HepG2 (cell line): ENCODE data around the gene DAB1. TPM values are rescaled to one million over a fixed set of nuclear protein-coding genes. Genes with fewer than 3 reads are reported as not detected.

Experiments
- ATAC-seq: fragments of 200-7000 bp; cut with Tn5 transposase; 3 replicates; pipeline ENCODE4 v1.9.1; 2020; ENCODE audit warnings: mild to moderate bottlenecking, moderate library complexity
- BruUV-seq: library from RNA; stranded (reverse); fragments of 400-500 nt; replicated peaks from 2 replicates; lab custom pipeline; 2021; lab: Mats Ljungman, UMichigan
- CTCF ChIA-PET: fragments of 300-600 bp; formaldehyde crosslinking; extraction: SDS; loops from one replicate; lab custom pipeline; 2021; ENCODE audit warnings: low total read pairs, inconsistent platforms, low intra/inter-chr PET ratio; lab: Yijun Ruan, JAX
- POLR2A ChIA-PET: fragments of 350-600 bp; sonication (Branson Sonifier 250); formaldehyde crosslinking; loops from one replicate; lab custom pipeline; 2020; ENCODE audit warnings: antibody characterized with exemption, inconsistent platforms; lab: Yijun Ruan, JAX
- DNase-seq: peaks from one replicate; pipeline ENCODE4 v3.0.0-alpha.2; 2015; ENCODE audit warnings: low spot score
- FAIRE-seq: peaks from 3 replicates; lab custom pipeline; 2011; peaks lifted over from hg19 to GRCh38; lab: Jason Lieb, UNC
- H2AFZ ChIP-seq: one replicate; pipeline ENCODE4 v1.6.1; 2011; ENCODE audit warnings: low read length, inconsistent platforms
- H3K27ac ChIP-seq: fragments of 300-600 bp; 3 replicates; pipeline ENCODE4 v1.8.0; 2011; ENCODE audit warnings: mixed run types, mild to moderate bottlenecking, mixed read lengths, low read length, inconsistent platforms; ENCODE audit not compliant: insufficient read depth; ENCODE audit errors: extremely low read length
- H3K27me3 ChIP-seq, 2 experiments: fragments of 200-600 bp in 1 of 2; 2 replicates in 1 of 2; 3 replicates in 1 of 2; pipeline versions ENCODE4 v1.6.0 to v1.8.0; 2011; ENCODE audit warnings: low read length in 2 of 2, mild to moderate bottlenecking in 2 of 2, moderate library complexity in 2 of 2, inconsistent platforms in 1 of 2; ENCODE audit not compliant: insufficient read depth in 2 of 2, control insufficient read depth in 1 of 2
- H3K36me3 ChIP-seq, 2 experiments: fragments of 200-600 bp in 1 of 2; replicated peaks in 1 of 2; 2 replicates in 1 of 2; 3 replicates in 1 of 2; pipeline versions ENCODE4 v1.5.1 to v1.8.0; 2011; ENCODE audit warnings: low read length in 2 of 2, inconsistent platforms in 1 of 2; ENCODE audit not compliant: insufficient read depth in 2 of 2, control insufficient read depth in 1 of 2
- H3K4me1 ChIP-seq: 2 replicates; pipeline ENCODE4 v1.5.1; 2012; ENCODE audit warnings: low read length, inconsistent platforms; ENCODE audit not compliant: insufficient read depth
- H3K4me2 ChIP-seq: 2 replicates; pipeline ENCODE4 v1.6.0; 2011; ENCODE audit warnings: low read depth, low read length, inconsistent platforms
- H3K4me3 ChIP-seq, 3 experiments: fragments of 200-600 bp in 1 of 3; sonication (generic), shearing (Covaris generic) in 1 of 3; replicated peaks in 1 of 3; 2 replicates each; pipeline ENCODE4 v1.5.1; 2011 to 2016; ENCODE audit warnings: low read length in 3 of 3, inconsistent platforms in 2 of 3, low read depth in 2 of 3, mild to moderate bottlenecking in 2 of 3, control low read depth in 1 of 3, mixed read lengths in 1 of 3; ENCODE audit not compliant: insufficient read depth in 1 of 3
- H3K79me2 ChIP-seq: one replicate; pipeline ENCODE4 v1.6.1; 2011; ENCODE audit warnings: low read length, inconsistent platforms; ENCODE audit not compliant: insufficient read depth
- H3K9ac ChIP-seq: 2 replicates; pipeline ENCODE4 v1.6.0; 2011; ENCODE audit warnings: mild to moderate bottlenecking, low read depth, low read length, inconsistent platforms; ENCODE audit not compliant: insufficient read depth
- H3K9me3 ChIP-seq: 2 replicates; pipeline ENCODE4 v1.5.1; 2012; ENCODE audit warnings: mild to moderate bottlenecking, low read length
- H4K20me1 ChIP-seq: 2 replicates; pipeline ENCODE4 v1.6.0; 2011; ENCODE audit warnings: inconsistent platforms, mild to moderate bottlenecking, low read length, moderate library complexity; ENCODE audit not compliant: insufficient read depth
- AFF4 ChIP-seq: sonication (generic); formaldehyde crosslinking; IDR thresholded peaks from 2 replicates; pipeline ENCODE4 v1.4.0; 2020; ENCODE audit warnings: missing genetic modification reagents
- HDAC2 ChIP-seq: sonication (generic); formaldehyde crosslinking; IDR thresholded peaks from 2 replicates; pipeline ENCODE4 v1.4.0; 2020; ENCODE audit warnings: missing genetic modification reagents
- SMAD3 ChIP-seq: sonication (generic); formaldehyde crosslinking; IDR thresholded peaks from 2 replicates; pipeline ENCODE4 v1.4.0; 2020; ENCODE audit warnings: missing genetic modification reagents
- ZNF224 ChIP-seq: sonication (generic); formaldehyde crosslinking; IDR thresholded peaks from 2 replicates; pipeline ENCODE4 v1.5.0; 2020; ENCODE audit warnings: mild to moderate bottlenecking, missing genetic modification reagents
- ZNF256 ChIP-seq: sonication (generic); formaldehyde crosslinking; conservative IDR thresholded peaks from 2 replicates; pipeline ENCODE4 v1.4.0; 2020; ENCODE audit warnings: missing genetic modification reagents
- WGBS: methylation state at CpG from one replicate; pipeline ENCODE4 v1.1.6; 2017; ENCODE audit warnings: low lambda C conversion rate; 5-methylcytosine and 5-hydroxymethylcytosine counted together
- in situ Hi-C: cut with HindIII; loops from 2 replicates; pipeline ENCODE4 v1.10.0; 2017; ENCODE audit warnings: low pct_unique_long_range_greater_than_20kb; ENCODE audit not compliant: extremely low pct_ligation_motif_present
- intact Hi-C: fragments of 100-400 bp; cut with micrococcal nuclease; formaldehyde crosslinking; loops from one replicate; pipeline ENCODE4 v1.10.0; 2022; ENCODE audit not compliant: unreplicated experiment
- polyA plus RNA-seq, 8 experiments: library from polyadenylated mRNA; depleted of rRNA in 3 of 8; stranded (reverse) in 7 of 8; unstranded in 1 of 8; fragments of >200 nt; fragmentation: Illumina TruSeq in 4 of 8; extraction: Trizol in 4 of 8; gene quantifications; 2 replicates each; pipeline versions ENCODE4 v1.2.1 to v1.2.3, GENCODE V29; 2011 to 2016; ENCODE audit warnings: low read depth in 4 of 8, missing spikeins in 1 of 8, mixed read lengths in 1 of 8; ENCODE audit not compliant: insufficient read depth in 1 of 8
- total RNA-seq, 5 experiments: library from RNA; depleted of rRNA; stranded (reverse); fragments of >200 nt; fragmentation: Illumina TruSeq; extraction: Trizol; gene quantifications; 2 replicates each; pipeline ENCODE4 v1.2.3, GENCODE V29; 2016; ENCODE audit warnings: low read depth in 1 of 5

Gene DAB1
- total and polyA plus RNA-seq, 2 of the 13 experiments (the other 11 are each of a cell fraction or from before 2014, with no cell fraction given): 0.04 to 0.13 TPM

- 2% methylated on average over 2 of the region's 2 CpGs for WGBS
Measured at GRCh38 chr1:57202241-57202640, 221.6 kb downstream of the DAB1 start.

More at GRCh38 chr1:57202241-57202640, 221.6 kb downstream of the DAB1 start:
- H4K20me1 ChIP-seq: no peaks in the 10 kb centered on the region
- ATAC-seq (no peak), DNase-seq (no peak), FAIRE-seq (no peak)
- no peak overlapping the region for H2AFZ ChIP-seq
- H3K27me3 ChIP-seq: no peaks in the 10 kb centered on the region
- H3K9me3 ChIP-seq: no peaks in the 10 kb centered on the region
- no peak overlapping the region for H3K27ac ChIP-seq
- BruUV-seq: no TSS peak
- POLR2A ChIA-PET: no interaction called here
- H3K4me2 ChIP-seq: no peak overlapping the region
- no peak overlapping the region for H3K9ac ChIP-seq
- no peaks in the 10 kb centered on the region for H3K4me1 ChIP-seq
- CTCF ChIA-PET: no interaction called here
- no peak for TF ChIP-seq SMAD3
- no peak for TF ChIP-seq ZNF256 (CRISPR knock-in tag)
- no peak for TF ChIP-seq ZNF224 (CRISPR knock-in tag)
- TF ChIP-seq AFF4 (CRISPR knock-in tag): no peak
- TF ChIP-seq HDAC2 (CRISPR knock-in tag): no peak
- in situ Hi-C loops: no loop called here
- no peak overlapping the region for H3K4me3 ChIP-seq
- no peaks in the 10 kb centered on the region for H3K79me2 ChIP-seq
- intact Hi-C loops: no loop called here
- no peaks in the 10 kb centered on the region for H3K36me3 ChIP-seq
